Esophagus muscularis mucosa (tissue), 4 donors: Measurements from ENCODE around the gene SLC16A11. TPM values are rescaled to one million over a fixed set of nuclear protein-coding genes. Genes with fewer than 3 reads are reported as not detected.
"Not testable (repeated sequence)": the region's sequence is repeated elsewhere in the genome, so short reads cannot be mapped to it uniquely, and the experiment has no call there.

ENCODE experiments used
- DNase-seq: peaks from one replicate; pipeline ENCODE4 v3.0.0-alpha.2; 2017; ENCODE audit errors: extremely low spot score
- H3K27ac ChIP-seq, 4 donors: fragments of 200-600 bp; sonication (generic); replicated peaks in 1 of 4; 1 replicate in 3 of 4; 2 replicates in 1 of 4; pipeline ENCODE4 v1.5.1; 2016 to 2019; ENCODE audit warnings: mild to moderate bottlenecking in 1 of 4
- H3K27me3 ChIP-seq, 4 donors: fragments of 200-600 bp; sonication (generic); one replicate each; pipeline versions ENCODE4 v1.5.1 to v1.6.0; 2016 to 2019
- H3K36me3 ChIP-seq, 4 donors: fragments of 200-600 bp; sonication (generic); one replicate each; pipeline ENCODE4 v1.5.1; 2016 to 2019
- H3K4me1 ChIP-seq, 4 donors: fragments of 200-600 bp; sonication (generic); one replicate each; pipeline ENCODE4 v1.5.1; 2016 to 2019
- H3K4me3 ChIP-seq, 4 donors: fragments of 200-600 bp; sonication (generic); 1 replicate in 2 of 4; 2 replicates in 2 of 4; pipeline ENCODE4 v1.5.1; 2016 to 2019; ENCODE audit warnings: mild to moderate bottlenecking in 4 of 4, moderate library complexity in 1 of 4
- H3K9me3 ChIP-seq, 4 donors: fragments of 200-600 bp; sonication (generic); 1 replicate in 3 of 4; 2 replicates in 1 of 4; pipeline ENCODE4 v1.5.1; 2016 to 2019
- CTCF ChIP-seq, 3 experiments: fragments of 200-600 bp in 2 of 3; fragments of 450-650 bp in 1 of 3; sonication (generic) in 2 of 3; IDR thresholded peaks; one replicate each; pipeline ENCODE4 v1.5.1; 2017 to 2019; ENCODE audit warnings: antibody characterized with exemption in 3 of 3, mild to moderate bottlenecking in 2 of 3, moderate library complexity in 1 of 3
- EP300 ChIP-seq: sonication (generic); formaldehyde crosslinking; IDR thresholded peaks from one replicate; pipeline ENCODE4 v1.6.1; 2017; ENCODE audit warnings: antibody characterized with exemption
- POLR2A ChIP-seq: fragments of 450-650 bp; IDR thresholded peaks from one replicate; pipeline ENCODE4 v1.6.1; 2017; ENCODE audit warnings: antibody characterized with exemption, moderate library complexity, mild to moderate bottlenecking, low read depth
- POLR2AphosphoS5 ChIP-seq, 2 donors: sonication (generic); formaldehyde crosslinking; IDR thresholded peaks; one replicate each; pipeline ENCODE4 v1.6.1; 2017; ENCODE audit warnings: antibody characterized with exemption in 2 of 2
- WGBS: methylation state at CpG from one replicate; pipeline ENCODE4 v1.1.5; 2018; 5-methylcytosine and 5-hydroxymethylcytosine counted together
- intact Hi-C: fragments of 100-400 bp; cut with DNase I; formaldehyde crosslinking; loops from one replicate; pipeline ENCODE4 v1.15.1; 2023
- total RNA-seq, 4 donors: library from RNA; depleted of rRNA; stranded (reverse); fragments of >200 nt; gene quantifications; one replicate each; pipeline versions ENCODE4 v1.1.0 to v1.2.1, GENCODE V29; 2016

SLC16A11 gene
- total RNA-seq, 4 donors from 2014 or later: 0.17 to 0.99 (median 0.26) TPM; not detected in 1

DNA sequence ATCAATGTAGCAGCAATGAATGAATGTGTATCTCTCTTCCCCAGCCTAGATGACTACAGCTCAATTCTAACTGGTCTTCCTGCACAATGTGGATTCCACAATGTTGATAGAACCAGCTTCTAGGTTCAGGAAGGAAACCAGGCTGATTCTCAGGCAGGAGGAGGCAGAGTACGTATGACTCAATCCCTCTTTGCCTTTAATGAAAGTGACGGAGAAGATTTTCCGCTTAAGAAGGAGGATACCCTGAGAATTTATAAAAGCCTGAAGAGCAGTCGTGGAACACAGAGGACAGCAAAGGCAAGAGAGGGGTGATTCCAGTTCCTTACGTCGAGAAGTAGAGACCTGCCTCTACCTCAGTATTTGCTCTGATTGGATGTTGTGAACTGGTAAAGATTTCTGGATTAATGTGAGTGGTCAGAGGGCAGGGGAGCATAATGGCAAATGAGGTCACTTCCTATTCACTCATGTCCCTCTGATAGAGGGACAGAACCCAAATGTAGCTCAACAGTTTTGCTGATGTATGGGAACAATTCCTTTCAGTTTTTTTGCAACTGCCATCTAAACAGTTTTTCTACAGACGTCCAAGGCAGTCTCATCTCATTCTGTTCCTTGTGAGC, 15.0 kb upstream of the SLC16A11 start:
- DNase-seq: no peak
- intact Hi-C loops: no loop called here
- Histone ChIP-seq H3K36me3 (no peaks in the 10 kb centered on the region), H3K27ac (no peak overlapping the region), H3K4me1 (no peaks in the 10 kb centered on the region), H3K4me3 (no peak overlapping the region), H3K27me3 (peaks cover 0 to 20% (median 0%) of the 10 kb centered on the region in 4 donors), H3K9me3 (no peaks in the 10 kb centered on the region)
- WGBS: 54% methylated on average over 7 of the region's 7 CpGs
- TF ChIP-seq POLR2A (no peak), EP300 (no peak)

GRCh38 chr17:7056386-7056785, 12.5 kb upstream of the SLC16A11 start:
- intact Hi-C loops: no loop called here
- no peaks in the 10 kb centered on the region for H3K9me3 ChIP-seq

GRCh38 chr17:7050583-7050982, 6.7 kb upstream of the SLC16A11 start:
- H3K27me3 ChIP-seq, H3K36me3 ChIP-seq, intact Hi-C loops, H3K4me3 ChIP-seq, DNase-seq, H3K9me3 ChIP-seq, H3K27ac ChIP-seq: not testable (repeated sequence)
- 82% methylated on average over 9 of the region's 9 CpGs for WGBS
- H3K4me1 ChIP-seq: peaks cover 14 to 22% (median 18%) of the 10 kb centered on the region in 4 donors

More at GRCh38 chr17:7056386-7056785, 12.5 kb upstream of the SLC16A11 start:
- DNase-seq: no peak
- Histone ChIP-seq H3K4me1 (peaks cover 0 to 4% (median 0%) of the 10 kb centered on the region in 4 donors), H3K27ac (no peak overlapping the region), H3K4me3 (no peak overlapping the region), H3K27me3 (peaks cover 0 to 10% (median 0%) of the 10 kb centered on the region in 4 donors), H3K36me3 (no peaks in the 10 kb centered on the region)
- WGBS: 90% methylated on average over 4 of the region's 4 CpGs
- no peak for TF ChIP-seq POLR2AphosphoS5 (IDR thresholded peaks at IDR 0.05)
- no peak for TF ChIP-seq EP300
- TF ChIP-seq POLR2A: no peak
- TF ChIP-seq CTCF (IDR thresholded peaks at IDR 0.05): no peak

- DNase-seq: no peak
- Histone ChIP-seq H3K4me1 (peaks cover 15 to 26% (median 20%) of the 10 kb centered on the region in 4 donors), H3K36me3 (no peaks in the 10 kb centered on the region), H3K27me3 (peaks cover 0 to 16% (median 8%) of the 10 kb centered on the region in 4 donors), H3K9me3 (no peaks in the 10 kb centered on the region), H3K4me3 (no peak overlapping the region), H3K27ac (no peak overlapping the region)
- TF ChIP-seq POLR2AphosphoS5 (IDR thresholded peaks at IDR 0.05) (no peak), EP300 (no peak), POLR2A (no peak), CTCF (IDR thresholded peaks at IDR 0.05) (no peak)
- WGBS: 75% methylated on average over 6 of the region's 6 CpGs
- intact Hi-C loops: loop anchor here (2.0 kb wide), 1 partner anchor 128 kb away; no protein-coding TSS in a partner anchor
Measured at GRCh38 chr17:7048968-7049367, 5.1 kb upstream of the SLC16A11 start.

GRCh38 chr17:7047566-7047965, 3.7 kb upstream of the SLC16A11 start:
- Histone ChIP-seq H3K36me3 (no peaks in the 10 kb centered on the region), H3K4me3 (peak overlapping the region in 1 of 4 donors; percentile 41), H3K27me3 (peaks cover 0 to 30% (median 21%) of the 10 kb centered on the region in 4 donors), H3K4me1 (peaks cover 29 to 40% (median 34%) of the 10 kb centered on the region in 4 donors), H3K27ac (peak overlapping the region in 1 of 4 donors; percentile 66), H3K9me3 (no peaks in the 10 kb centered on the region)
- TF ChIP-seq CTCF (IDR thresholded peaks at IDR 0.05) (no peak), EP300 (no peak), POLR2A (no peak), POLR2AphosphoS5 (IDR thresholded peaks at IDR 0.05) (no peak)
- no peak for DNase-seq
- 86% methylated on average over 6 of the region's 6 CpGs for WGBS
- intact Hi-C loops: no loop called here
